22Rv1 (cell line): Measurements from ENCODE around the gene EXD3.
A peak's percentile ranks its signal among the peaks of the same experiment; 100 is the strongest.

Experiments
- H3K27ac ChIP-seq: fragments of 450-650 bp; 2 replicates; pipeline ENCODE4 v1.5.1; 2017
- ZFX ChIP-seq: fragments of 450-650 bp; IDR thresholded peaks from 2 replicates; pipeline ENCODE4 v1.6.1; 2017; ENCODE audit warnings: antibody characterized with exemption, borderline replicate concordance
- TF ChIP-seq, protein P1 (sequence below): fragments of 450-650 bp; IDR thresholded peaks from 2 replicates; pipeline ENCODE4 v1.5.1; 2017; ENCODE audit warnings: mild to moderate bottlenecking

EXD3 gene

GRCh38 chr9:137446851-137447471, 24.0 kb upstream of the EXD3 start:
- TF ChIP-seq, protein P1, sequence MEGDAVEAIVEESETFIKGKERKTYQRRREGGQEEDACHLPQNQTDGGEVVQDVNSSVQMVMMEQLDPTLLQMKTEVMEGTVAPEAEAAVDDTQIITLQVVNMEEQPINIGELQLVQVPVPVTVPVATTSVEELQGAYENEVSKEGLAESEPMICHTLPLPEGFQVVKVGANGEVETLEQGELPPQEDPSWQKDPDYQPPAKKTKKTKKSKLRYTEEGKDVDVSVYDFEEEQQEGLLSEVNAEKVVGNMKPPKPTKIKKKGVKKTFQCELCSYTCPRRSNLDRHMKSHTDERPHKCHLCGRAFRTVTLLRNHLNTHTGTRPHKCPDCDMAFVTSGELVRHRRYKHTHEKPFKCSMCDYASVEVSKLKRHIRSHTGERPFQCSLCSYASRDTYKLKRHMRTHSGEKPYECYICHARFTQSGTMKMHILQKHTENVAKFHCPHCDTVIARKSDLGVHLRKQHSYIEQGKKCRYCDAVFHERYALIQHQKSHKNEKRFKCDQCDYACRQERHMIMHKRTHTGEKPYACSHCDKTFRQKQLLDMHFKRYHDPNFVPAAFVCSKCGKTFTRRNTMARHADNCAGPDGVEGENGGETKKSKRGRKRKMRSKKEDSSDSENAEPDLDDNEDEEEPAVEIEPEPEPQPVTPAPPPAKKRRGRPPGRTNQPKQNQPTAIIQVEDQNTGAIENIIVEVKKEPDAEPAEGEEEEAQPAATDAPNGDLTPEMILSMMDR, result no peak
- no peak for TF ChIP-seq ZFX
- H3K27ac ChIP-seq, result no peak overlapping the region

- H3K27ac ChIP-seq, result no peak overlapping the region
- no peak for TF ChIP-seq ZFX
- TF ChIP-seq, protein P1, result no peak
Measured at GRCh38 chr9:137445930-137446431, 23.0 kb upstream of the EXD3 start.

DNA sequence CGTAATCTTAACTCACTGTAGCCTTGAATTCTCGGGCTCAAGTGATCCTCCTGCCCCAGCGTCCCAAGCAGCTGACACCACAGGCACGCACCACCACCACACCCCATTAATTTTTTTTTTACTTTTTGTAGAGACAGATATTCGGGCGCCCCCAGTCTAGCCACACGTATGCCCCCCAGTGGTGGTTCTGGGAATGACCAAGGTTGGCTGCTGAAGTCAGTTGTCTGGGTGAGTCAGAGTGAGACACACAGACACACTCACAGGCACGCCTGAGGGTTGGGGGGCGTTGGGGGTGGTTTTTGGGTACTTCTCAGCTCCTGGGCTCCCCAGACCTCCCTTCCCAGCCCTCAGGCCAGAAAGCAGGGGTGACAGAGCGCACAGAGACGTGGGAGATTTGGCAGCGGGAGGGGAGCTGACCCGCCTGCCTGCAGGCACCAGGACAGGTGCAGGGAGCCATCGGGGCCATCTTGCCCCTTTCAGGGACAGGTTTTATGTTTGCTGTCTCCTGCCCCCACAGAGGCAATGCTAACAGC, 22.4 kb upstream of the EXD3 start:
- TF ChIP-seq, protein P1, result peak; percentile 95
- TF ChIP-seq ZFX, result no peak
- no peak overlapping the region for H3K27ac ChIP-seq

- no peak overlapping the region for H3K27ac ChIP-seq
- no peak for TF ChIP-seq ZFX
- TF ChIP-seq, protein P1, result no peak
Measured at GRCh38 chr9:137444106-137444790, 21.3 kb upstream of the EXD3 start.

DNA sequence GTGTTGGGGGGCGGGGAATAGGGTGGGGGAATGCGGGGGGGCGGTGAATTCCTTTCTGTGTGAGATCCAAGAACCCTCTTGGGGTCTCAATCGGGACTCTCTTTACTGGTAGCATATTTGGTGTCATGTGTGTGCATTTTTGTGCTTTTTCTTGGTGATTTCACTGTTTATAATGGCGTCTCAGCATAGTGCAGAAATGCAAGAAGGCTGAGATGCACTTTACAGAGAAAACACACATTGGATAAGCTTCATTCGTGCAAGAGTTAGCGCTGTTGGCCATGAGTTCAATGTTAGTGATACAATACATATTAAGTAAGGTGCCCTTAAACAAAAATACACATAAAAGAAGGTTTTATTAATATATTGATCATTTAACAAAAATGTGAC, 19.0 kb upstream of the EXD3 start:
- TF ChIP-seq, protein P1, result no peak
- TF ChIP-seq ZFX, result no peak
- peak overlapping the region; percentile 21; the same call in 1 of the 2 replicates for H3K27ac ChIP-seq

- H3K27ac ChIP-seq, result peak within 1 kb of the TSS; percentile 21; the same call in 1 of the 2 replicates
- no peak for TF ChIP-seq ZFX
- TF ChIP-seq, protein P1, result no peak
Measured at GRCh38 chr9:137441289-137441934, 18.4 kb upstream of the EXD3 start, which contains the start of gene ENTPD8. TSS of gene ENTPD8 (minus strand) at chr9:137441357. CDS start at chr9:137438285, 3,072 bp downstream.
